CD4-positive, alpha-beta T cell treated with Interleukin-6 at 100 ng/mL for 8 hours (primary cell): Measurements from ENCODE around the gene BIK.
"Not testable (repeated sequence)": the region's sequence is repeated elsewhere in the genome, so short reads cannot be mapped to it uniquely, and the experiment has no call there.

Source experiments
- DNase-seq: peaks from one replicate; pipeline ENCODE4 v3.0.0-alpha.2; 2020; ENCODE audit warnings: mixed read lengths, low spot score

The BIK gene

DNA sequence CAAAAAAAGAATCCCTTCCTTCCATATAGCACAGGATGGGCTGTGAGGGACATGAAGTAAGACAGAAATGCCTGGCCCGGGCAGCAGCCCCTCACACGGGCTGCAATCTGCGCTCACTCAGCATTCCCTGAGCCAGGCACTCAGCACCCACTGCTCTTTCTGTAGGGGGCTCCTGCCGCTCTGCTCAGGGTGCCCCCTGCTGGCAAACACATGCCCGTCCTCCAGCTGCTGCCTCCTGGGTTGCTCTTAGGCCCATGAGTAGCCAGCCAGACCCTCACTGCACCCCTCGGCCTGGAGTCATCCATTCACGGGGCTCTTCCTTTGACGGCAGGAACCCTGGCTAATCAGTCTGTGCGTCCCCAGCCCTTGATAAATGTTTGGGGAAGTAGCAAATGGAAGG is 25.7 kb downstream of the BIK start:
- peak; percentile 33 for DNase-seq

GRCh38 chr22:43136801-43137200 is 26.3 kb downstream of the BIK start:
- no peak for DNase-seq

DNA sequence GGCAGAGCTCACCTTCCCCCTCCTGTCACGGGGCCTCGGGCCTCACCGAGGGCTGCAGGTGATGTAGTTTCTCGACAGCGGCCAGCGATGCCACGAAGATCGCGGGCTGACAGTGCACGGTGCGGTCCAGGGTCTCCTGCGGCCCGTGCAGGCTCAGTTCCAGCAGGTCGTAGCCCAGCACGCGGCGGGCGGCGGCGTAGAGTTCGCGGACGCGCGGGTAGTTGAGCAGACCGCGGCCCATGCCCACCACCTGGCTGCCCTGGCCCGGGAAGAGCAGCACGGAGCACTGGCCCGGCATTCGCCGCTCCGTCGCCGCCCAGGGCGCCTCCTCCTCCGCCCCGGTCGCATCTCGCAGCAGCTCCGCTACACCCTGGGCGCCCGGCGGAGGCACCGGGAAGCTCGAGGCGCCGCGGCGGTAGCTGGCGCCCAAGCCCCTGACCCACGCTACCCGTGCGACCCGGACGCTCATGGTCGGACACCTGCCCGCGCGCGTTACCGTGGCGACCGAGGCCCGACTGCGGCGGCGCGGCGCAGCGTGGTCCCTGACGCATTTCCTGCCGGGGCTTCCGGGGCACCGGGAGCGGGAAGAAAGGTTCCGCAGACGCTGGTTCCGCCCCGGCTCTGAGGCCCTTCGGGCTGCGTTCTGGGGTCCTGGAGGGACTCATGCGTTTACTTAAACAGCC is 32.5 kb downstream of the BIK start, which contains the start of gene MCAT:
TSS of gene MCAT (minus strand) at position 519 of the 683 bp plus-strand sequence. CDS start at position 469, 50 bp downstream.
- DNase-seq: peak; percentile 69

GRCh38 chr22:43144949-43145348 is 34.4 kb downstream of the BIK start:
- no peak for DNase-seq

DNA sequence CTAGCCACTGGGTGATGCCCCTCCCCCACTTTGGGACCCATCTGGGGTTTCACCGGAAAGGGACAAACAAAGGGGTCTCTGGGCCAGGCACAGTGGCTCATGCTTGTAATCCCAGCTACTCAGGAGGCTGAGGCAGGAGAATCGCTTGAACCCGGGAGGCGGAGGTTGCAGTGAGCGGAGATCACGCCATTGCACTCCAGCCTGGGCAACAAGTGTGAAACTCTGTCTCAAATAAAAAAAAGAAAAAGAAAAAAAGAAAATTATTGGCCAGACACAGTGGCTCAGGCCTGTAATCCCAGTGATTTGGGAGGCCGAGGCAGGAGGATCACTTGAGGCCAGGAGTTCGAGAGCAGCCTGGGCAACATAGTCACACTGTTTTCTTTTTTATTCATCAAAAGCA is 34.8 kb downstream of the BIK start:
- not testable (repeated sequence) for DNase-seq

DNA sequence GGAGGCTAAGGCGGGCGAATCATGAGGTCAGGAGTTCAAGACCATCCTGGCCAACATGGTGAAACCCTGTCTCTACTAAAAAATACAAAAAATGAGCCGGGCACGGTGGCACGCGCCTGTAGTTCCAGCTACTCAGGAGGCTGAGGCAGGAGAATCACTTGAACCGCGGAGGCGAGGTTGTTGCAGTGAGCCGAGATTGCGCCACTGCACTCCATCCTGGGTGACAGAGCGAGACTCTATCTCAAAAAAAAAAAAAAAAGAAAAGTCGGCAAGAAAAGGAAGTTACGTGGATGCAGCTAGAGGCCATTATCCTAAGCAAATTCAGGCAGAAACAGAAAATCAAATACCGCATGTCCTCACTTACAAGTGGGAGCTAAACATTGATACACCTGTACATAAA is 35.8 kb downstream of the BIK start:
- DNase-seq: not testable (repeated sequence)

GRCh38 chr22:43147821-43148220 is 37.3 kb downstream of the BIK start:
- no peak for DNase-seq

- no peak for DNase-seq
These were observed 38.0 kb downstream of the BIK start for GRCh38 chr22:43148581-43148980.

GRCh38 chr22:43150731-43151206 is 40.2 kb downstream of the BIK start:
- DNase-seq: no peak

- peak; percentile 65 for DNase-seq
These were observed 40.9 kb downstream of the BIK start, which contains the start of gene TSPO for GRCh38 chr22:43151251-43152002. Gene TSPO, plus strand, starts transcription at chr22:43151559. Its CDS starts 7,680 bp downstream, at chr22:43159239.

DNA sequence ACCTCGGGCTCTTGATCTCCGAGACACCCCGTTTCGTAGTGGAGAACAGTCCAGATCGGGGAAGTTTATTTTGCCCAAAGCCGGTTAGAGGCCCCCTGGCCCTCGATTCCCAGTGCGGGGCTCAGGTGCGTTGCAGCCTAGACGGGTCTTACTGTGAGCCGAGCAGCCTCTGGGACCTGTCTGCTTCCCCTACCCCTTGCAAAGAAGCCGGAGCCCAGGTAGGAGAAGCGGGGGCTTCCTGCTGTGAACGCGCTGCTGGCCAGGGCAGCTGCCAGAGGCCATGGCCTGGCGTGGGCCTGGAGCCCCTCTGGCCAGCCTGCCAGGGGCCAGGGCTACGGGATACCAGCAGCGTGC is 41.4 kb downstream of the BIK start:
- no peak for DNase-seq

DNA sequence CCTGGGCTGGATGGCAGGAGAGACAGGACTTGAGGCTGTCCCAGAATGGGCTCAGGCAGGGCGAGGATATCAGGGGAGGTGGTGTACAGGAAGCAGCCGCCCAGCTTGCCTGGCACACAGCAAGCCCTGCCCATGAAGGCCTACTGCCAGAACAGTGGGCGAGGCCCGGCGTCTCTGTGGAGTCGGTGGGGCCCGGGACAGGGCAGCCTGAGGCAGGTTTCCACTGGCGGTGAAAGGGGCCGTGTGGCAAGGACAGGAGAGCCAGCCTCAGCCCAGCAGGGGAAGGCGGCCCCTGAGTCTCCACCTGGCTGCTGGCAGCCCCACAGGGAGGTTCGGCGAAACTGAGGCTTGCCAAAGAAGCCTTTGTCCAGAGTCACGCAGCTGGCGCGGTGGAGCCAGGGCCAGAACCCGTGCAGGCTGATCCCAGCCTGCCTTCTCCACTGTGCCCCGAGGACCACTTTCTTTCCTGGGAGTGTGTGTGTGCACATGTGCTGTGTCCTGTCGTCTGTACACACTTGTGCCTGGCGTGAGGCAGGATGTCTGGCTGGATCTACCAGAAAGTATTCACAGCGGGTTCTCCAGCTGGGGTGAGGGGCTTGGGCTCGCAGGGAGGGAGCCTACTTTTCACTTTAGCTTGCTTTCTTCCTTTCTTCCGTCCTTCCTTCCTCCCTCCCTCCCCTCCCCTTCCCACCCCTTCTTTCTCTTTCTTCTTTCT is 42.0 kb downstream of the BIK start:
- peak; percentile 69 for DNase-seq

DNA sequence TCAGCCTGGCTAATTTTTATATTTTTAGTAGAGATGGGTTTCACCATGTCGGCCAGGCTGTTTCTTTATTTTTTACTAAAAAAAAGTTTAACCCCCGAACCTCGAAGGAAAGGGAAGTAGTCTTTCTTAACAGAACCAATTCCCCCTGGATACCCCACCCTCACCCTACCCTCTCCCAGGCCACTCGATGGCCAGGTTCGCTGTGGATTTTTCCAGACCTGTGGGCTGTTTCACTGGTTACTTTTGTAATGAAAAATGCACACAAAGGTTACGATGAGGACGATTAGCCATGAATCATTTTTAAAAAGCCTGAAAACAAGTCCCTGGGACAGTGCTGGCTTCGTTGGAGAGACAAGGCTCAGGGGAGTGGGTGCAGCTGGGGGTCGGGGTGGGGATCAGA is 43.3 kb downstream of the BIK start:
- DNase-seq: no peak

- no peak for DNase-seq
These were observed 44.5 kb downstream of the BIK start for GRCh38 chr22:43154887-43155536.

DNA sequence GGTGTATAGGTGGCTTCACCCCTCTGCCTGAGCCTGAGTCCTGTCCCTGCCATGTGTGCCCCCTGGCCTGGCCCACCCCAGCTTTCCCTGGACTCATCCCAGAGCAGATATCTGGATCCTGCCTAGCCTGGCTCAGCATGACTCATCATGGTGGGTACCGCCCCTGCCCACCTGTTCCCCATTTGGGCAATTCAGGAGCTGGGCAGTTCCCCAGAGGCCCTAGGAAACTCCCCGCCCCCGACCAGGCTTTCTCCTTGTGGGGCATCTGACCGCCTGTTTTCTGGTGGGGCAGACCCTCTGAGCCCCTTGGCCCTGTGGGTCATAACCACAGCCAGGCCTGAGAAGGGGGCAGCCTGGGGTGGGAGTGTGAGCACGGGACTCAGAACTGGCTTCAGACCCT is 45.2 kb downstream of the BIK start:
- no peak for DNase-seq

DNA sequence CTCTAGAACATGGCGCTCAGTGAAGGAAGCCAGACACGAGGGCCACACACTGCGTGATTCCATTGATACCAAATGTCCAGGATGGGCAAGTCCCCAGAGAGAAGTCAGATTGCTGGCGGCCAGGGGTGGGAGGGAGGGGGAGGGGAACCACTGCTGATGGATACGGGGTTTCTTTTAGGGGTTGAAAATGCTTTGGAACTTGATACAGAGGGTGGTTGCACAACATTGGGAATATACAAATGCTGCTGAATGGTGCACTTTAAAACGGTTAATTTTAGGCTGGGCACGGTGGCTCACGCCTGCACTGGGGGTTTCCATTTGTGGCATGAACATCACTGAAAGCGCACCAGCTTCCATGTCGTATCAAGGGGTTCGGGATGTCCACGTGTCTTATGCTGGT is 45.9 kb downstream of the BIK start:
- DNase-seq: no peak

- no peak for DNase-seq
These were observed 47.5 kb downstream of the BIK start for GRCh38 chr22:43157874-43158546.

DNA sequence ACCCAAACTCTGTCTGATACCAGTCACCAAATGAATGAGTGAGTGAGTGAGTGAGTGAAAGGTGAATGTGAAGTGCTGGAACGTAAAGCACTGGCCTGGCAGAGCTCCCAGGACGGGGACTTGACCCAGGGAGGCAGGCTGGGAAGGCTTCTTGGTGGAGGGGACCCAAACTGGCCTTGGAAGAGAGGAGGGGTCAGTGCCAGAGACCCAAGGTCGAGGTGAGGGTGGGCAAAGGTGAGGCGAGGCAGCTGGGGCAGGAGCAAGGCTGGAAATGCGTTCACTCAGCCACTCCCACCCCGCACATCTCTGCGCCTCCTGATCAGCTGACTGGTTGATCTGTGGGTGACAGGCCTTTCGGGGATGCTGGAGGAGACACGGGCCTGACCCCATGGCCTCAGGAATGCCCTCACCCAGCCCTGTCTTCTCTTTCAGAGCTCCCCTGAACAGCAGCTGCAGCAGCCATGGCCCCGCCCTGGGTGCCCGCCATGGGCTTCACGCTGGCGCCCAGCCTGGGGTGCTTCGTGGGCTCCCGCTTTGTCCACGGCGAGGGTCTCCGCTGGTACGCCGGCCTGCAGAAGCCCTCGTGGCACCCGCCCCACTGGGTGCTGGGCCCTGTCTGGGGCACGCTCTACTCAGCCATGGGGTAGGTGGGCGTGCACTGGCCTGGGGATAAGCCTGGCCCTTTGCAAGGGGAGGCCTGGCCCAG is 48.4 kb downstream of the BIK start:
- DNase-seq: no peak

DNA sequence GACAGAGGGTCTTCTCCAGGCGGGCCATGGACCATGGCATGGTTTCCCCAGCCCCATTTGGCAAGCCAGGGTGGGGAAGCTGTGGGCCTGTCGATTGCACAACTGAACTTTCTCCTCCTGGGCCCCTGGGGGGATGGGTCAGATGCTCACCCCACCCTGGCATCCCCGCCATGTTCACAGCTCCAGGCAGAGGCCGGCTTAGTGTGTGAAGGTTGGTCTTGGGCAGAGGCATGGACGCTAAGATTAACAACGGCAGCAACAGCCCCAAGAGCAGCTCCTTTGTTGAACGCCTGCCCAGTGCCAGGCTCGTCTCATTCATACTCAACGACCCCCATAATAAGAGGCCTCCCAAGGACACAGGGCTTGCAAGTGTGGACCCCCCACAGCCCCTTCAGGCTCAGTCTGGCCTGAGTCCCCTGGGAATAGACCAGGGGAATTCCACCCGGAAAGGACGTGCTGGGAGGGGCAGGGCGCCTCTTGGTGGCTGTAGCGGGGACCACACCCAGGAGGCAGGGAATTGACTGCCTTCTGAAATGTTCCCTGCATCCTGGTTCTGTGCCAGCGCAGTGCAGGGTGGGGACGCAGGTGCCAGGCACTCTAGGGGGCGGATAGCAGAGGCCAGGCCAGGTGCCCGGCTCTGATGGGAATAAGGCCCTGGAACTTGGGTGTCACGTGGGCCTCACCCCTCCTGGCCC is 49.1 kb downstream of the BIK start:
- no peak for DNase-seq

DNA sequence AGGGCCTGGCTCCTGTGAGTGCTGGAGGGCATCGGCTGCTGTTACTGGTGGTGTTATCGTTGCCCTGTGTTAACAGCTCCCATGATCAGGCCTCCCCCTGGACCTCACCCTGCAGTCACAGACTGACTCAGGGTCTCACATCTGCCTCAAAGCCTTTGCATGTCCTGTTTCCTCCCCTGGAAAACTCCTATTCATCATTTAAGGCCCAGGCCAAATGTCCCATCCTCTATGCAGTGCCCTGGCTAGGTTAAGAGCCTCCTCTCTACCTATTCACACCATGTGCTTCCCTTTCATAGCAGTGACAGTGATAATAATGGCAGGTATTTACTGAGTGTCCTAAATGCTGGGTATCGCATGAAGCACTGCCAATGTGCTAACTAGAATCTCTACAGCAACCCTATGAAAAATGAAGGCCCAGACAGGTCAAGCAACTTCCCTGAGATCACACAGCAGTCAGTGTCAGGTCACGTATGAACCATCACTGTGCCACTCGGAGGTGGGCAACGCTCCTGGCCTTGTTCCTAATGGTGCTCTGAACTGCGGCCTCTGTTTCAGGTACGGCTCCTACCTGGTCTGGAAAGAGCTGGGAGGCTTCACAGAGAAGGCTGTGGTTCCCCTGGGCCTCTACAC is 50.1 kb downstream of the BIK start:
- DNase-seq: no peak
